ENCODE measurements around the gene SIN3B. TPM values are rescaled to one million over a fixed set of nuclear protein-coding genes. Genes with fewer than 3 reads are reported as not detected.

SIN3B gene
- total and polyA plus RNA-seq, 9 of the 15 experiments (the other 6 are each of a cell fraction or from before 2014, with no cell fraction given) = 0.51 to 34.2 (median 14.3) TPM

GRCh38 chr19:16890461-16891184 lies 61.4 kb downstream of the SIN3B start (continued):
- TF ChIP-seq ZNF592 (IDR thresholded peaks at IDR 0.05) (peak; percentile 67; the same call in 1 of the 2 replicates), POLR2B (IDR thresholded peaks at IDR 0.05; ENCODE audit: low read depth, partially characterized antibody) (peak; percentile 87), BACH1 (tag; IDR thresholded peaks at IDR 0.05) (peak; percentile 88), MYNN (IDR thresholded peaks at IDR 0.05) (no peak), MYNN (CRISPR knock-in tag; IDR thresholded peaks at IDR 0.05) (no peak), ZBTB9 (CRISPR knock-in tag; IDR thresholded peaks at IDR 0.05) (no peak; the same call in none of the 2 replicates), ZFP30 (CRISPR knock-in tag; IDR thresholded peaks at IDR 0.05; ENCODE audit: borderline replicate concordance) (no peak), FOXK1 (CRISPR knock-in tag; IDR thresholded peaks at IDR 0.05; ENCODE audit: borderline replicate concordance) (peak; percentile 3; the same call in 1 of the 2 replicates), TBL1XR1 (IDR thresholded peaks at IDR 0.05; ENCODE audit: low read length in 2 of 2) (peak in 1 of 2 experiments; percentile 55; a peak in 2 of 4 replicates), GTF2E2 (tag; IDR thresholded peaks at IDR 0.05) (peak; percentile 68; the same call in 1 of the 2 replicates), ZFPM2 (CRISPR knock-in tag; IDR thresholded peaks at IDR 0.05) (no peak), MNT (conservative IDR thresholded peaks at IDR 0.05) (peak in 1 of 2 experiments; percentile 43; a peak in 1 of 4 replicates), PKNOX1 (IDR thresholded peaks at IDR 0.05) (peak; percentile 88), KLF16 (IDR thresholded peaks at IDR 0.05) (peak; percentile 56; the same call in 1 of the 2 replicates), THRB (CRISPR knock-in tag; conservative IDR thresholded peaks at IDR 0.05) (peak; percentile 32; the same call in 1 of the 2 replicates), E2F3 (CRISPR knock-in tag; IDR thresholded peaks at IDR 0.05) (no peak), GABPA (tag; conservative IDR thresholded peaks at IDR 0.05; ENCODE audit: low read depth) (peak; percentile 33; the same call in 1 of the 2 replicates), CBX2 (IDR thresholded peaks at IDR 0.05; ENCODE audit: insufficient read depth, low read length, poor library complexity, severe bottlenecking) (no peak)
